WERI-Rb-1 (cell line): ENCODE results near the gene NPAS3.

Experiments
- DNase-seq: peaks from one replicate; pipeline ENCODE4 v3.0.0-alpha.2; 2020
- H3K27ac ChIP-seq: fragments of 250-450 bp; sonication (Bioruptor Pico); 2 replicates; pipeline ENCODE4 v1.5.1; 2020; ENCODE audit warnings: mild to moderate bottlenecking, moderate library complexity
- H3K27me3 ChIP-seq: fragments of 250-450 bp; sonication (Bioruptor Pico); 2 replicates; pipeline ENCODE4 v1.5.1; 2021; ENCODE audit warnings: mild to moderate bottlenecking, low read depth, moderate library complexity; ENCODE audit not compliant: insufficient read depth, severe bottlenecking
- H3K36me3 ChIP-seq: fragments of 250-450 bp; sonication (Bioruptor Pico); 2 replicates; pipeline ENCODE4 v1.5.1; 2020; ENCODE audit warnings: mild to moderate bottlenecking, moderate library complexity
- H3K4me3 ChIP-seq: 2 replicates; pipeline ENCODE4 v1.5.1; 2011; ENCODE audit warnings: low read depth, mild to moderate bottlenecking, control low read depth, low read length
- H3K9me3 ChIP-seq: fragments of 250-450 bp; sonication (Bioruptor Pico); 2 replicates; pipeline ENCODE4 v1.5.1; 2021; ENCODE audit warnings: mild to moderate bottlenecking, moderate library complexity; ENCODE audit not compliant: severe bottlenecking
- CTCF ChIP-seq: IDR thresholded peaks from 2 replicates; pipeline ENCODE4 v1.5.1; 2011; ENCODE audit warnings: low read depth, mild to moderate bottlenecking, control low read depth, inconsistent platforms, low read length

The NPAS3 gene

GRCh38 chr14:33257796-33258195, 319.1 kb downstream of the NPAS3 start:
- no peak for TF ChIP-seq CTCF
- no peaks in the 10 kb centered on the region for H3K27me3 ChIP-seq
- no peak overlapping the region for H3K4me3 ChIP-seq
- H3K9me3 ChIP-seq: no peaks in the 10 kb centered on the region
- H3K27ac ChIP-seq: no peak overlapping the region
- H3K36me3 ChIP-seq: no peaks in the 10 kb centered on the region
- no peak for DNase-seq

- Histone ChIP-seq H3K4me3 (no peak overlapping the region), H3K36me3 (no peaks in the 10 kb centered on the region), H3K27me3 (no peaks in the 10 kb centered on the region), H3K27ac (no peak overlapping the region), H3K9me3 (no peaks in the 10 kb centered on the region)
- no peak for TF ChIP-seq CTCF
- no peak for DNase-seq
Measured at GRCh38 chr14:33259764-33260163, 321.1 kb downstream of the NPAS3 start.

GRCh38 chr14:33271216-33271615, 332.5 kb downstream of the NPAS3 start:
- no peak for TF ChIP-seq CTCF
- H3K9me3 ChIP-seq: no peaks in the 10 kb centered on the region
- no peak overlapping the region for H3K27ac ChIP-seq
- no peak overlapping the region for H3K4me3 ChIP-seq
- H3K27me3 ChIP-seq: no peaks in the 10 kb centered on the region
- H3K36me3 ChIP-seq: no peaks in the 10 kb centered on the region
- no peak for DNase-seq

- TF ChIP-seq CTCF: no peak
- H3K27ac ChIP-seq: no peak overlapping the region
- no peaks in the 10 kb centered on the region for H3K36me3 ChIP-seq
- no peaks in the 10 kb centered on the region for H3K27me3 ChIP-seq
- no peak overlapping the region for H3K4me3 ChIP-seq
- no peak for DNase-seq
- H3K9me3 ChIP-seq: no peaks in the 10 kb centered on the region
Measured at GRCh38 chr14:33271891-33272290, 333.2 kb downstream of the NPAS3 start.

GRCh38 chr14:33273978-33274377, 335.3 kb downstream of the NPAS3 start:
- no peak overlapping the region for H3K27ac ChIP-seq
- no peak for DNase-seq

More at GRCh38 chr14:33273978-33274377, 335.3 kb downstream of the NPAS3 start:
- Histone ChIP-seq H3K36me3 (no peaks in the 10 kb centered on the region), H3K27me3 (no peaks in the 10 kb centered on the region), H3K4me3 (no peak overlapping the region), H3K9me3 (no peaks in the 10 kb centered on the region)
- no peak for TF ChIP-seq CTCF
